ENCODE data around the gene NUBP1. TPM values are rescaled to one million over a fixed set of nuclear protein-coding genes. Genes with fewer than 3 reads are reported as not detected.

NUBP1 gene
- total RNA-seq: 18.4 and 25.7 TPM in 2 replicates

GRCh38 chr16:10743610-10744369 lies at the start of gene NUBP1:
Gene NUBP1 (plus strand): TSS chr16:10743842. CDS start chr16:10743864, 22 bp downstream.

GRCh38 chr16:10694830-10695229 lies 48.8 kb upstream of the NUBP1 start, which contains the start of gene TEKT5:
Gene TEKT5 (minus strand): TSS chr16:10694930. CDS start chr16:10694873, 57 bp downstream.

GRCh38 chr16:10817963-10818941 lies 74.6 kb downstream of the NUBP1 start, which contains the start of gene TVP23A:
Gene TVP23A (minus strand): TSS chr16:10818794. CDS start chr16:10818493, 301 bp downstream.

Other genes starting within 250 kb of the NUBP1 start
- gene EMP2, start 163.2 kb upstream of the NUBP1 start, total RNA-seq: 7.7 and 8.8 TPM in 2 replicates
- not detected in 2 replicates for gene TEKT5, start 48.9 kb upstream of the NUBP1 start, total RNA-seq
- not detected in 2 replicates for gene TVP23A, start 75.0 kb downstream of the NUBP1 start, total RNA-seq
- 0.09 TPM in 2 replicates for gene CIITA, start 133.4 kb downstream of the NUBP1 start, total RNA-seq
- gene DEXI, start 198.6 kb downstream of the NUBP1 start, total RNA-seq: 39.9 and 45.6 TPM in 2 replicates
- 17.5 and 22.9 TPM in 2 replicates for gene CLEC16A, start 200.7 kb downstream of the NUBP1 start, total RNA-seq